Activated CD8-positive, alpha-beta T cell treated with anti-CD3 and anti-CD28 coated beads for 36 hours (primary cell): ENCODE data around the gene ZNF521. TPM values are rescaled to one million over a fixed set of nuclear protein-coding genes. Genes with fewer than 3 reads are reported as not detected.

Experiments
- ATAC-seq: fragments of 200-7000 bp; cut with Tn5 transposase; one replicate; pipeline ENCODE4 v1.10.0; 2021; ENCODE audit warnings: mild to moderate bottlenecking, moderate library complexity
- CTCF ChIA-PET: fragments of 350-600 bp; sonication (Branson Sonifier 250); formaldehyde crosslinking; loops from one replicate; lab custom pipeline; 2021; ENCODE audit warnings: antibody characterized with exemption; lab: Charles Lee
- POLR2A ChIA-PET: fragments of 350-600 bp; sonication (Branson Sonifier 250); formaldehyde crosslinking; loops from one replicate; lab custom pipeline; 2021; ENCODE audit warnings: antibody characterized with exemption; lab: Charles Lee
- DNase-seq: peaks from one replicate; pipeline ENCODE4 v3.0.0-alpha.2; 2020
- H3K27ac Mint-ChIP-seq: one replicate; pipeline ENCODE4 v1.8.0; 2021; ENCODE audit warnings: mild to moderate bottlenecking, mixed read lengths
- H3K27me3 Mint-ChIP-seq: one replicate; pipeline ENCODE4 v1.8.0; 2021; ENCODE audit warnings: mixed read lengths
- H3K36me3 Mint-ChIP-seq: one replicate; pipeline ENCODE4 v1.8.0; 2021; ENCODE audit warnings: low read depth, mixed read lengths
- H3K4me1 Mint-ChIP-seq: one replicate; pipeline ENCODE4 v1.8.0; 2021; ENCODE audit warnings: low read depth, mixed read lengths
- H3K4me3 Mint-ChIP-seq: one replicate; pipeline ENCODE4 v1.8.0; 2021; ENCODE audit warnings: mild to moderate bottlenecking, moderate library complexity, mixed read lengths
- H3K9me3 Mint-ChIP-seq: one replicate; pipeline ENCODE4 v1.8.0; 2021; ENCODE audit warnings: mixed read lengths
- intact Hi-C: fragments of 100-400 bp; cut with micrococcal nuclease; formaldehyde crosslinking; loops from one replicate; pipeline ENCODE4 v1.10.0; 2022
- total RNA-seq, 2 experiments: library from RNA; stranded (reverse); gene quantifications; one replicate each; pipeline ENCODE4 v1.2.3, GENCODE V29; 2021
- TF ChIP-seq, protein P1 (sequence below): fragments of 200-600 bp; IDR thresholded peaks from one replicate; pipeline ENCODE4 v1.8.0; 2022; ENCODE audit warnings: antibody characterized with exemption, mild to moderate bottlenecking

ZNF521 gene
- total RNA-seq, 2 experiments from 2014 or later: not detected

DNA sequence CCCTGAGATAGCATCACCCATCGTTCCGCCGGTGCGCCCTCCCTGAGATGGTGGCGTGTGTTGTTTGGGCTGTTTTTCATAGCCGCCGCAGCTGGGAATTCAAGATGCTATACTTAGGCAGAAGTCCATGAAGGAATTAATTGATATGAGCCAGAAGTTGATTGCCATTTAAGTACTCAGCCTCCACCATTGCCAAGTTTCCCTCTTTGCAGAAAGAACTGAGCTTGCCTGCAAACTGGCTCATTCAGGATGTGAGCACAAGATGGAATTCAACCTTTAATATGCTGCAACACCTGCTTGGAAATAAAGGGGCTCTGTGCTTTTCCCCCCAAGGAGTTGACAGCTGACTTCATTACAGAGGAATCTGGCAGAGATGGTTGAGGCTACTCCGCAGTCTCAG lies 295.5 kb downstream of the ZNF521 start:
- intact Hi-C loops: no loop called here
- CTCF ChIA-PET: no interaction called here

DNA sequence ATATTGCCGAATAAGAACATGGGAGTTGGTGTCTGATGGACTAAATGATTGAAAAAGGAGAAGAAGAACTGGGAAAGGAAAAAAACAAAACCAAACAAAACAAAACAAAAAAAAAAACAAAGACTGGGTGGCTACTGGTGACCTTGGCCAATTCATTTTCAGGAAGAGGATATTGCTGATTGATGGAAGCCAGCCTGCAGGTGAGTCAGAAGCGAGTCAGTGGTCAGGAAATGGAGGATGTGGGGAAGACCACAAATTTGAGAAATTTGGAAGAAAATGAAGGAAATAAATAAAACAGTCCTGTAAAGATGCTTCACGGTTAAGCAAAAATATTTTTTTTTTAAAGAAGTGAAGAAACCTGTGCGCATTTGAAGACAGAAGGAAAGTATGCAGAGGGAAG lies 296.9 kb downstream of the ZNF521 start:
- no peaks in the 10 kb centered on the region for H3K4me1 Mint-ChIP-seq
- DNase-seq: no peak
- TF ChIP-seq, protein P1, sequence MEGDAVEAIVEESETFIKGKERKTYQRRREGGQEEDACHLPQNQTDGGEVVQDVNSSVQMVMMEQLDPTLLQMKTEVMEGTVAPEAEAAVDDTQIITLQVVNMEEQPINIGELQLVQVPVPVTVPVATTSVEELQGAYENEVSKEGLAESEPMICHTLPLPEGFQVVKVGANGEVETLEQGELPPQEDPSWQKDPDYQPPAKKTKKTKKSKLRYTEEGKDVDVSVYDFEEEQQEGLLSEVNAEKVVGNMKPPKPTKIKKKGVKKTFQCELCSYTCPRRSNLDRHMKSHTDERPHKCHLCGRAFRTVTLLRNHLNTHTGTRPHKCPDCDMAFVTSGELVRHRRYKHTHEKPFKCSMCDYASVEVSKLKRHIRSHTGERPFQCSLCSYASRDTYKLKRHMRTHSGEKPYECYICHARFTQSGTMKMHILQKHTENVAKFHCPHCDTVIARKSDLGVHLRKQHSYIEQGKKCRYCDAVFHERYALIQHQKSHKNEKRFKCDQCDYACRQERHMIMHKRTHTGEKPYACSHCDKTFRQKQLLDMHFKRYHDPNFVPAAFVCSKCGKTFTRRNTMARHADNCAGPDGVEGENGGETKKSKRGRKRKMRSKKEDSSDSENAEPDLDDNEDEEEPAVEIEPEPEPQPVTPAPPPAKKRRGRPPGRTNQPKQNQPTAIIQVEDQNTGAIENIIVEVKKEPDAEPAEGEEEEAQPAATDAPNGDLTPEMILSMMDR: no peak
- POLR2A ChIA-PET: no interaction called here
- intact Hi-C loops: no loop called here
- H3K27me3 Mint-ChIP-seq: no peaks in the 10 kb centered on the region
- H3K36me3 Mint-ChIP-seq: no peaks in the 10 kb centered on the region
- CTCF ChIA-PET: no interaction called here
- no peak overlapping the region for H3K27ac Mint-ChIP-seq
- no peak for ATAC-seq
- no peaks in the 10 kb centered on the region for H3K9me3 Mint-ChIP-seq
- H3K4me3 Mint-ChIP-seq: no peak overlapping the region

More for the DNA sequence above, 295.5 kb downstream of the ZNF521 start:
- H3K4me1 Mint-ChIP-seq: no peaks in the 10 kb centered on the region
- H3K36me3 Mint-ChIP-seq: no peaks in the 10 kb centered on the region
- H3K4me3 Mint-ChIP-seq: no peak overlapping the region
- DNase-seq (no peak), ATAC-seq (no peak)
- TF ChIP-seq, protein P1: no peak
- H3K27me3 Mint-ChIP-seq: no peaks in the 10 kb centered on the region
- H3K27ac Mint-ChIP-seq: no peak overlapping the region
- no peaks in the 10 kb centered on the region for H3K9me3 Mint-ChIP-seq
- POLR2A ChIA-PET: no interaction called here

DNA sequence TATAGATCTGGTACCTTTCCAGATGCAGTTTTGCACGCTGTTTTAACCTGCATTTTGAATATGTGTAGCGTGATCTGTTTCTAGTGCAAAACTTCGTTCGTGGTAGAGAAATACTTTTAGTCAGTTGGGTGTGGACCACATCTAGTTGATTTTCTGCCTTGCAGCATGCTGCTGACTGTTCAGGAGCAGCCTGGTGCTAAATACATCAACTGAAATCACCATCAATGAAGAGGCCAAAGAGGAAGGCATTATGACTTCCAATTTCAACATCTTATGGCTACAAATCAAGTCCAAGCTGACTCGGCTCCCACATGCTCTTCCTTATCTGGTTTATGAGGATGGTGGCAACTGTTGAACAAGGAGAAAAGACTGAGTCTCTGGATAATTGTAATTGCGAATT lies 298.5 kb downstream of the ZNF521 start:
- no peak for DNase-seq
- Mint-ChIP-seq H3K9me3 (no peaks in the 10 kb centered on the region), H3K4me3 (no peak overlapping the region), H3K27ac (no peak overlapping the region), H3K36me3 (no peaks in the 10 kb centered on the region), H3K4me1 (no peaks in the 10 kb centered on the region), H3K27me3 (no peaks in the 10 kb centered on the region)
- TF ChIP-seq, protein P1: no peak
- ChIA-PET POLR2A (no interaction called here), CTCF (no interaction called here)
- intact Hi-C loops: no loop called here
- ATAC-seq: no peak

DNA sequence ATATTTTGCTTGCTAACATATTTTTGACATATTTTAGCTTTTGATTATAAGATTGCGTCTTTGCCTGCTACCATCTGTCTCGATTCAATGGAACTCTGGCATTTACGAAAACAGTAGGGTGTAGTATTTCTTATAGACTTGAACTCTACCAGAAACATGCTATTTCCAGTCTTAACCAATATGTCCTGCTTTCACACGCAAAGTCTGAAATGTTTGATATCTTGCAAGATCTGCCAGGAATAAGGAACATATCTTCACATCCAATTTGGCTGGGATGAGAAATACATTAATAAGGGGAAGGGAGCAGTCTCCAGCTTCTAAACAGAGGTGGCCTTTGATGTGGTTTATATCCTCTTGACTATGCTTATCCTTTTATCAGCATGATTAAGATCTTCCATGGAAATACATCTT lies 299.4 kb downstream of the ZNF521 start:
- no peak for ATAC-seq
- DNase-seq: no peak
- Mint-ChIP-seq H3K4me1 (no peaks in the 10 kb centered on the region), H3K9me3 (no peaks in the 10 kb centered on the region), H3K27me3 (no peaks in the 10 kb centered on the region), H3K4me3 (no peak overlapping the region), H3K36me3 (no peaks in the 10 kb centered on the region), H3K27ac (no peak overlapping the region)
- ChIA-PET CTCF (no interaction called here), POLR2A (no interaction called here)
- intact Hi-C loops: no loop called here
- TF ChIP-seq, protein P1: no peak

- H3K36me3 Mint-ChIP-seq: no peaks in the 10 kb centered on the region
- TF ChIP-seq, protein P1: no peak
- no peaks in the 10 kb centered on the region for H3K4me1 Mint-ChIP-seq
- DNase-seq (no peak), ATAC-seq (no peak)
- no peak overlapping the region for H3K27ac Mint-ChIP-seq
- POLR2A ChIA-PET: no interaction called here
- H3K27me3 Mint-ChIP-seq: no peaks in the 10 kb centered on the region
- intact Hi-C loops: no loop called here
- no peak overlapping the region for H3K4me3 Mint-ChIP-seq
- no peaks in the 10 kb centered on the region for H3K9me3 Mint-ChIP-seq
- CTCF ChIA-PET: no interaction called here
These were observed 301.4 kb downstream of the ZNF521 start for GRCh38 chr18:25050605-25051004.
